Calu3 (cell line): ENCODE data around the gene BABAM1. TPM values are rescaled to one million over a fixed set of nuclear protein-coding genes. Genes with fewer than 3 reads are reported as not detected.

Experiments used
- BruUV-seq: library from RNA; stranded (reverse); fragments of 400-500 nt; replicated peaks from 2 replicates; lab custom pipeline; 2021; lab: Mats Ljungman, UMichigan
- CTCF ChIA-PET: fragments of 300-600 bp; sonication (Branson Sonifier 250); formaldehyde crosslinking; loops from one replicate; lab custom pipeline; 2022; ENCODE audit warnings: antibody characterized with exemption; lab: Charles Lee
- DNase-seq: peaks from one replicate; pipeline ENCODE4 v3.0.0; 2022
- H3K27ac Mint-ChIP-seq: one replicate; pipeline ENCODE4 v1.8.0; 2022; ENCODE audit warnings: mixed read lengths; ENCODE audit not compliant: unreplicated experiment
- H3K27me3 Mint-ChIP-seq: one replicate; pipeline ENCODE4 v1.8.0; 2022; ENCODE audit warnings: mixed read lengths; ENCODE audit not compliant: unreplicated experiment
- H3K36me3 Mint-ChIP-seq: one replicate; pipeline ENCODE4 v1.8.0; 2022; ENCODE audit warnings: mild to moderate bottlenecking, moderate library complexity, mixed read lengths; ENCODE audit not compliant: insufficient read depth, unreplicated experiment
- H3K4me1 Mint-ChIP-seq: one replicate; pipeline ENCODE4 v1.8.0; 2022; ENCODE audit warnings: mild to moderate bottlenecking, low read depth, mixed read lengths; ENCODE audit not compliant: unreplicated experiment
- H3K4me3 Mint-ChIP-seq: one replicate; pipeline ENCODE4 v1.8.0; 2022; ENCODE audit warnings: mild to moderate bottlenecking, low read depth, moderate library complexity, mixed read lengths; ENCODE audit not compliant: unreplicated experiment
- H3K9me3 Mint-ChIP-seq: one replicate; pipeline ENCODE4 v1.8.0; 2022; ENCODE audit warnings: low read depth, mixed read lengths; ENCODE audit not compliant: unreplicated experiment
- CTCF ChIP-seq: fragments of 200-600 bp; IDR thresholded peaks from one replicate; pipeline ENCODE4 v1.8.0; 2022; ENCODE audit warnings: antibody characterized with exemption; ENCODE audit not compliant: unreplicated experiment
- intact Hi-C: fragments of 100-400 bp; cut with micrococcal nuclease; formaldehyde crosslinking; loops from one replicate; pipeline ENCODE4 v1.10.0; 2022; ENCODE audit not compliant: unreplicated experiment
- total RNA-seq: library from RNA; stranded (reverse); gene quantifications from 2 replicates; pipeline ENCODE4 v1.2.3, GENCODE V29; 2022

The BABAM1 gene
- total RNA-seq, 1 experiment from 2014 or later: 75.2 TPM

GRCh38 chr19:17327068-17327653, 59.9 kb downstream of the BABAM1 start:
- Mint-ChIP-seq H3K4me3 (no peak overlapping the region), H3K27ac (no peak overlapping the region), H3K4me1 (no peaks in the 10 kb centered on the region), H3K36me3 (peaks cover 16% of the 10 kb centered on the region), H3K27me3 (no peaks in the 10 kb centered on the region), H3K9me3 (no peaks in the 10 kb centered on the region)
- BruUV-seq: no TSS peak
- intact Hi-C loops: no loop called here
- no peak for TF ChIP-seq CTCF
- CTCF ChIA-PET: interaction anchor here (0.6 kb wide), 1 partner anchor 85 kb away, joined by 3 read pairs; no protein-coding TSS in a partner anchor
- no peak for DNase-seq

- no peak overlapping the region for H3K4me3 Mint-ChIP-seq
- no peak for DNase-seq
- BruUV-seq: no TSS peak
- no peaks in the 10 kb centered on the region for H3K9me3 Mint-ChIP-seq
- intact Hi-C loops: no loop called here
- H3K27me3 Mint-ChIP-seq: no peaks in the 10 kb centered on the region
- H3K36me3 Mint-ChIP-seq: peaks cover 12% of the 10 kb centered on the region
- H3K27ac Mint-ChIP-seq: no peak overlapping the region
- no peak for TF ChIP-seq CTCF
- CTCF ChIA-PET: interaction anchor here (0.6 kb wide), 1 partner anchor 86 kb away, joined by 3 read pairs; no protein-coding TSS in a partner anchor
- H3K4me1 Mint-ChIP-seq: no peaks in the 10 kb centered on the region
Measured at GRCh38 chr19:17327654-17328516, 60.6 kb downstream of the BABAM1 start.

Other genes with a start within 250 kb of the BABAM1 start
- 5.7 and 5.8 TPM in 2 replicates for gene CPAMD8, start 240.6 kb upstream of the BABAM1 start, total RNA-seq
- gene HAUS8, start 192.0 kb upstream of the BABAM1 start, total RNA-seq: 15.7 and 20.5 TPM in 2 replicates
- 38.4 and 40.4 TPM in 2 replicates for gene MYO9B, start 191.7 kb upstream of the BABAM1 start, total RNA-seq
- gene USE1, start 52.1 kb upstream of the BABAM1 start, total RNA-seq: 10.7 and 11.8 TPM in 2 replicates
- gene OCEL1, start 41.2 kb upstream of the BABAM1 start, total RNA-seq: 12.1 and 12.2 TPM in 2 replicates
- gene NR2F6, start 21.5 kb upstream of the BABAM1 start, total RNA-seq: 33.5 and 34.6 TPM in 2 replicates
- 0.10 and 0.26 TPM in 2 replicates for gene USHBP1, start 2.7 kb upstream of the BABAM1 start, total RNA-seq
- gene ANKLE1, start 14.5 kb downstream of the BABAM1 start, total RNA-seq: 0.32 and 0.66 TPM in 2 replicates
- 6.0 and 6.2 TPM in 2 replicates for gene ABHD8, start 36.0 kb downstream of the BABAM1 start, total RNA-seq
- 37.9 and 38.4 TPM in 2 replicates for gene MRPL34, start 38.4 kb downstream of the BABAM1 start, total RNA-seq
- 50.8 and 54.9 TPM in 2 replicates for gene DDA1, start 42.1 kb downstream of the BABAM1 start, total RNA-seq
- gene ANO8, start 67.4 kb downstream of the BABAM1 start, total RNA-seq: 9.6 and 10.5 TPM in 2 replicates
- 30.6 and 40.9 TPM in 2 replicates for gene GTPBP3, start 70.1 kb downstream of the BABAM1 start, total RNA-seq
- not detected in 2 replicates for gene PLVAP, start 109.9 kb downstream of the BABAM1 start, total RNA-seq
- not detected in 2 replicates for gene CCDC194, start 126.8 kb downstream of the BABAM1 start, total RNA-seq
- 0.94 and 10.4 TPM in 2 replicates for gene BST2, start 138.2 kb downstream of the BABAM1 start, total RNA-seq
- gene MVB12A, start 152.6 kb downstream of the BABAM1 start, total RNA-seq: 35.6 and 41.1 TPM in 2 replicates
- 0.32 and 0.59 TPM in 2 replicates for gene TMEM221, start 181.2 kb downstream of the BABAM1 start, total RNA-seq
- not detected in 2 replicates for gene NXNL1, start 193.5 kb downstream of the BABAM1 start, total RNA-seq
- gene SLC27A1, start 203.1 kb downstream of the BABAM1 start, total RNA-seq: 42.5 and 47.3 TPM in 2 replicates
- gene PGLS, start 244.2 kb downstream of the BABAM1 start, total RNA-seq: 75.5 and 78.1 TPM in 2 replicates